Mammary epithelial cell (primary cell): ENCODE measurements around the gene ADAMTS2.

Source experiments
- EZH2 ChIP-seq: IDR thresholded peaks from 2 replicates; pipeline ENCODE4 v1.6.1; 2012; ENCODE audit warnings: low read length, inconsistent platforms, borderline replicate concordance
- TF ChIP-seq, protein P1 (sequence below), 2 donors: IDR thresholded peaks in 1 of 2; conservative IDR thresholded peaks in 1 of 2; 2 replicates each; pipeline ENCODE4 v1.5.1; 2011 to 2012; ENCODE audit warnings: inconsistent platforms in 2 of 2, low read length in 2 of 2, mild to moderate bottlenecking in 2 of 2, control low read depth in 1 of 2, low read depth in 1 of 2; ENCODE audit not compliant: insufficient read depth in 1 of 2; ENCODE audit errors: extremely low read depth in 1 of 2

GRCh38 chr5:179113143-179113530, 232.1 kb downstream of the ADAMTS2 start:
- no peak for TF ChIP-seq EZH2
- TF ChIP-seq, protein P1, sequence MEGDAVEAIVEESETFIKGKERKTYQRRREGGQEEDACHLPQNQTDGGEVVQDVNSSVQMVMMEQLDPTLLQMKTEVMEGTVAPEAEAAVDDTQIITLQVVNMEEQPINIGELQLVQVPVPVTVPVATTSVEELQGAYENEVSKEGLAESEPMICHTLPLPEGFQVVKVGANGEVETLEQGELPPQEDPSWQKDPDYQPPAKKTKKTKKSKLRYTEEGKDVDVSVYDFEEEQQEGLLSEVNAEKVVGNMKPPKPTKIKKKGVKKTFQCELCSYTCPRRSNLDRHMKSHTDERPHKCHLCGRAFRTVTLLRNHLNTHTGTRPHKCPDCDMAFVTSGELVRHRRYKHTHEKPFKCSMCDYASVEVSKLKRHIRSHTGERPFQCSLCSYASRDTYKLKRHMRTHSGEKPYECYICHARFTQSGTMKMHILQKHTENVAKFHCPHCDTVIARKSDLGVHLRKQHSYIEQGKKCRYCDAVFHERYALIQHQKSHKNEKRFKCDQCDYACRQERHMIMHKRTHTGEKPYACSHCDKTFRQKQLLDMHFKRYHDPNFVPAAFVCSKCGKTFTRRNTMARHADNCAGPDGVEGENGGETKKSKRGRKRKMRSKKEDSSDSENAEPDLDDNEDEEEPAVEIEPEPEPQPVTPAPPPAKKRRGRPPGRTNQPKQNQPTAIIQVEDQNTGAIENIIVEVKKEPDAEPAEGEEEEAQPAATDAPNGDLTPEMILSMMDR (conservative IDR thresholded peaks at IDR 0.05 in 1 of 2, IDR thresholded peaks at IDR 0.05 in 1 of 2; ENCODE audit: extremely low read depth in 1 of 2, insufficient read depth in 1 of 2, low read depth in 1 of 2, low read length in 2 of 2): no peak
